ENCODE results near the gene NPLOC4. TPM values are rescaled to one million over a fixed set of nuclear protein-coding genes. Genes with fewer than 3 reads are reported as not detected.

NPLOC4 gene
- total and polyA plus RNA-seq, 12 donors, result 41.7 to 140 (median 80.3) TPM

DNA sequence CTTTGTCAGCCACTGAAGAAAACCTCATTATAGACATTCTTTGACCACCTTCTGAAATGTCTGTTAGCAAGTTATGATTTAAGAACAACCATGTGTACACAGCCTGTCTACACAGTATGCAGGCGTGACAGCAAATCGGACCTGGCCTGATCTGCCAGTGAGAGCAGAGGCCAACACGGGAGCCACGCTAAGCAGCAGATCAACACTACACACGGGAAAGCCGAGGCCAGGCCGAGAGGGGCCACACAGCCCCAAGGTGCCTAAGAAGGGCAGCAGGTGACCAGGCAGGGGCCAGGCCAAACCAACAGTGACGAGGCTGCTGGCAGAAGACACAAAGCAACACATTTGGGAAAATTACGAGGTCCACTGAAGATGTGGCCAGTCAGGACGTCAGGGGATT is 68.5 kb downstream of the NPLOC4 start:
- TF ChIP-seq, protein P1, sequence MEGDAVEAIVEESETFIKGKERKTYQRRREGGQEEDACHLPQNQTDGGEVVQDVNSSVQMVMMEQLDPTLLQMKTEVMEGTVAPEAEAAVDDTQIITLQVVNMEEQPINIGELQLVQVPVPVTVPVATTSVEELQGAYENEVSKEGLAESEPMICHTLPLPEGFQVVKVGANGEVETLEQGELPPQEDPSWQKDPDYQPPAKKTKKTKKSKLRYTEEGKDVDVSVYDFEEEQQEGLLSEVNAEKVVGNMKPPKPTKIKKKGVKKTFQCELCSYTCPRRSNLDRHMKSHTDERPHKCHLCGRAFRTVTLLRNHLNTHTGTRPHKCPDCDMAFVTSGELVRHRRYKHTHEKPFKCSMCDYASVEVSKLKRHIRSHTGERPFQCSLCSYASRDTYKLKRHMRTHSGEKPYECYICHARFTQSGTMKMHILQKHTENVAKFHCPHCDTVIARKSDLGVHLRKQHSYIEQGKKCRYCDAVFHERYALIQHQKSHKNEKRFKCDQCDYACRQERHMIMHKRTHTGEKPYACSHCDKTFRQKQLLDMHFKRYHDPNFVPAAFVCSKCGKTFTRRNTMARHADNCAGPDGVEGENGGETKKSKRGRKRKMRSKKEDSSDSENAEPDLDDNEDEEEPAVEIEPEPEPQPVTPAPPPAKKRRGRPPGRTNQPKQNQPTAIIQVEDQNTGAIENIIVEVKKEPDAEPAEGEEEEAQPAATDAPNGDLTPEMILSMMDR (IDR thresholded peaks at IDR 0.05), result no peak
- no peak for TF ChIP-seq POLR2A (IDR thresholded peaks at IDR 0.05)
- Histone ChIP-seq H3K27ac (peak overlapping the region in 2 of 5 donors; percentile 74 to 92), H3K27me3 (no peaks in the 10 kb centered on the region), H3K4me3 (no peak overlapping the region), H3K36me3 (replicated peaks in 1 of 2) (peaks cover 0 to 73% of the 10 kb centered on the region in 2 donors), H3K4me1 (replicated peaks in 1 of 2) (peaks cover 14 to 24% of the 10 kb centered on the region in 2 donors), H3K9me3 (replicated peaks in 1 of 3) (no peaks in the 10 kb centered on the region)
- DNase-seq, result no peak
- intact Hi-C loops (cut with DNase I), result no loop called here
- WGBS, 4 donors, result 87 to 94% (median 88%) methylated on average over 8 to 10 of the region's 10 CpGs

DNA sequence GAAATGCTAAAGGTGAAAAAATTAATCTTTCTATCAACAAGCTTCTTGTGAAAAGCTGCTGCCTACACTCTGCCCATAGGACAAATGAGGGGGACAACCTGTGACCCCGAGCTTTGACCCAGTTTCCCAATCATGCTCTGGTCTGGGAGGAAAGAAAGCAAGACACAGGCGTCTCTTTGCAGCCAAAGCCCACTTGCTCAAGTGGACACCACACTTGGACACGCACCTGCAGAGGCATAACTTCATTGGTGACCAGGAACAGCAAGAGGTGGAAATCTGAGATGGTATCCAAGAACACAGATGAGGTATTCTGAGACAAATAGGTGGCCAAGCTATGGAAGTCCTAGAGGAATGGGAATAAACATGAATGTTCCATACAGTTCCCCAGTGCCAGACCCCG is 69.7 kb downstream of the NPLOC4 start:
- H3K36me3 ChIP-seq (replicated peaks in 1 of 2), result peaks cover 0 to 86% of the 10 kb centered on the region in 2 donors
- DNase-seq, result no peak
- H3K27me3 ChIP-seq, result no peaks in the 10 kb centered on the region
- H3K9me3 ChIP-seq (replicated peaks in 1 of 3), result no peaks in the 10 kb centered on the region
- peaks cover 14 to 24% of the 10 kb centered on the region in 2 donors for H3K4me1 ChIP-seq (replicated peaks in 1 of 2)
- peak overlapping the region in 1 of 4 donors; percentile 16 for H3K4me3 ChIP-seq
- intact Hi-C loops (cut with DNase I), result no loop called here
- peak overlapping the region; percentile 37 to 92 (median 74) for H3K27ac ChIP-seq
- 42 to 54% (median 46%) methylated on average over 4 of the region's 4 CpGs for WGBS, 4 donors
- no peak for TF ChIP-seq POLR2A (IDR thresholded peaks at IDR 0.05)
- TF ChIP-seq, protein P1 (IDR thresholded peaks at IDR 0.05), result no peak

DNA sequence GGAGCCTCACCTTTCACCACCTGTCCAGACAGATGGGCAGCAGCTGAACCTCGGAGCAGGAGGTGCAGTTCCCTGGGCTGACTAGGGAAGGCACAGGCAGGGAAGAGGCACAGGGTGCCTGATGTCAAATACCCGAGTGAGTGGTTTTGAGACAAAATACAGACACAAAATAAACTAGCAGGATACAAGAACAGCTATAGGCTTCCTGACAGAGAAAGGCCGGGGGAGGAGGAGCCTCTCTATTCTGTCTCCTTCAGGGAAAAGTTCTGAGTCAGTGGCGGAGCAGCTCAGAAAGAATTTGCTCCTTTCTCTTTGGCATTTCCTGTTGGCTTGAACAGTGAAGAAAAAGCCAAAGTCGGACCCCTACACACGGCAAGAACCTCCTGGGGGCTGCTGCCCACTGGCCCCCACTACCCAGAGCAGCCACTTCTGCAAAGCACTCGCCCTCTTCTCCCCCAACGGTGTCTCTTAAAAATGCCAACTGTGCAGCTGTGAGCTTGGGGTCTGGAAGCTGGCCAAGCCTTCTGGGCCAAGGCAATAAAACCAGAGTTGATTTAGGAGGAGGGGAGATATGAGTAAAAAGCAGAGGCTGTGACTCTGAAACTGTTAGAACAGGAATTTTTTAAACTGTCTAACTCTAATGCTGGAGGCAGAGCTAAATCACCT is 70.3 kb downstream of the NPLOC4 start:
- H3K27ac ChIP-seq, result peak overlapping the region; percentile 37 to 92 (median 74)
- H3K4me1 ChIP-seq (replicated peaks in 1 of 2), result peaks cover 14 to 24% of the 10 kb centered on the region in 2 donors
- H3K36me3 ChIP-seq (replicated peaks in 1 of 2), result peaks cover 0 to 87% of the 10 kb centered on the region in 2 donors
- no peaks in the 10 kb centered on the region for H3K9me3 ChIP-seq (replicated peaks in 1 of 3)
- intact Hi-C loops (cut with DNase I), result no loop called here
- H3K27me3 ChIP-seq, result no peaks in the 10 kb centered on the region
- WGBS, 4 donors, result 3 to 9% (median 4%) methylated on average over 8 of the region's 8 CpGs
- TF ChIP-seq, protein P1 (IDR thresholded peaks at IDR 0.05), result peak in 1 of 6 experiments; percentile 14
- TF ChIP-seq POLR2A (IDR thresholded peaks at IDR 0.05), result peak in 1 of 2 donors; percentile 37
- peak overlapping the region in 1 of 4 donors; percentile 28 for H3K4me3 ChIP-seq
- peak; percentile 74 to 90 (median 87) for DNase-seq

DNA sequence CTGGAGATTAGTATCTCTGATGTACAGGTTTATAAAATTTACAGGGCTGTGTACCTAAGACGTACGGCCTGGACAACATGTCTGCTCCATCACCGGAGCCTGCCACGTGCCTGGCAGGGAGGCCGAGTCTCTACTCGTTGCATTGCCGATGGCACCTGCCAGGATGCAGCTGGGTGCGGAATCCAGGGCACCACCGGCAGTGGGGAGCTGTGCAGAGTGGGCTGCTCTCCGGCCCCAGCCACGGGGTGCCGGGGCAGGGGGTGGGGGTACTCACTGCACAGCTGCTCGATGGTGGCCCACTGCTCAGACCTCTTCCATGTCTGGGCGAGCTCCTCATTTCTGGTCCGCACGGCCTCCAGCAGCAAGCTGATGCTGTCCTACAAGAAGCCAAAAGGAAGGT is 71.7 kb downstream of the NPLOC4 start:
- no peak for DNase-seq
- WGBS, 4 donors, result 92 to 94% (median 93%) methylated on average over 5 to 16 of the region's 16 CpGs
- peaks cover 14 to 24% of the 10 kb centered on the region in 2 donors for H3K4me1 ChIP-seq (replicated peaks in 1 of 2)
- peaks cover 0 to 85% of the 10 kb centered on the region in 2 donors for H3K36me3 ChIP-seq (replicated peaks in 1 of 2)
- no peaks in the 10 kb centered on the region for H3K9me3 ChIP-seq (replicated peaks in 1 of 3)
- no peaks in the 10 kb centered on the region for H3K27me3 ChIP-seq
- peak overlapping the region in 2 of 5 donors; percentile 74 to 92 for H3K27ac ChIP-seq
- no peak for TF ChIP-seq POLR2A (IDR thresholded peaks at IDR 0.05)
- TF ChIP-seq, protein P1 (IDR thresholded peaks at IDR 0.05), result no peak
- intact Hi-C loops (cut with DNase I), result no loop called here
- no peak overlapping the region for H3K4me3 ChIP-seq
